ENCODE measurements around the gene GANAB. TPM values are rescaled to one million over a fixed set of nuclear protein-coding genes. Genes with fewer than 3 reads are reported as not detected.
"Not testable (repeated sequence)": the region's sequence is repeated elsewhere in the genome, so short reads cannot be mapped to it uniquely, and the experiment has no call there.

The GANAB gene
- polyA plus RNA-seq (ENCODE audit: insufficient read length in 10 of 10) = 100 to 1,000 TPM; 145 to 211 (median 165) TPM
- long read RNA-seq, donor 1, transcript GANAB-202 (24 exons, 3,608 nt) = major isoform, 5 of 21 reads
- long read RNA-seq, donor 1, partial matches to known transcripts = 14 of 21 reads
- long read RNA-seq, donor 1, other reads (novel, unspliced or antisense) = 0 of 21 reads
- long read RNA-seq, donor 2, partial matches to known transcripts = 0 of 7 reads
- long read RNA-seq, donor 2, other reads (novel, unspliced or antisense) = 0 of 7 reads
- long read RNA-seq, donor 3 = 0 reads
- long read RNA-seq, donor 4, partial matches to known transcripts = 10 of 12 reads
- long read RNA-seq, donor 4, other reads (novel, unspliced or antisense) = 0 of 12 reads
- long read RNA-seq, donor 5, transcript GANAB-202 (24 exons, 3,608 nt) = major isoform, 5 of 26 reads
- long read RNA-seq, donor 5, partial matches to known transcripts = 16 of 26 reads
- long read RNA-seq, donor 5, other reads (novel, unspliced or antisense) = 0 of 26 reads
- long read RNA-seq, donor 6, transcript GANAB-202 (24 exons, 3,608 nt) = major isoform, 5 of 20 reads
- long read RNA-seq, donor 6, partial matches to known transcripts = 10 of 20 reads
- long read RNA-seq, donor 6, other reads (novel, unspliced or antisense) = 0 of 20 reads
- long read RNA-seq, donor 7, partial matches to known transcripts = 12 of 13 reads
- long read RNA-seq, donor 7, other reads (novel, unspliced or antisense) = 0 of 13 reads
- long read RNA-seq, donor 8, partial matches to known transcripts = 10 of 15 reads
- long read RNA-seq, donor 8, other reads (novel, unspliced or antisense) = 0 of 15 reads
- long read RNA-seq, donor 9, partial matches to known transcripts = 0 of 1 reads
- long read RNA-seq, donor 9, other reads (novel, unspliced or antisense) = 0 of 1 reads

DNA sequence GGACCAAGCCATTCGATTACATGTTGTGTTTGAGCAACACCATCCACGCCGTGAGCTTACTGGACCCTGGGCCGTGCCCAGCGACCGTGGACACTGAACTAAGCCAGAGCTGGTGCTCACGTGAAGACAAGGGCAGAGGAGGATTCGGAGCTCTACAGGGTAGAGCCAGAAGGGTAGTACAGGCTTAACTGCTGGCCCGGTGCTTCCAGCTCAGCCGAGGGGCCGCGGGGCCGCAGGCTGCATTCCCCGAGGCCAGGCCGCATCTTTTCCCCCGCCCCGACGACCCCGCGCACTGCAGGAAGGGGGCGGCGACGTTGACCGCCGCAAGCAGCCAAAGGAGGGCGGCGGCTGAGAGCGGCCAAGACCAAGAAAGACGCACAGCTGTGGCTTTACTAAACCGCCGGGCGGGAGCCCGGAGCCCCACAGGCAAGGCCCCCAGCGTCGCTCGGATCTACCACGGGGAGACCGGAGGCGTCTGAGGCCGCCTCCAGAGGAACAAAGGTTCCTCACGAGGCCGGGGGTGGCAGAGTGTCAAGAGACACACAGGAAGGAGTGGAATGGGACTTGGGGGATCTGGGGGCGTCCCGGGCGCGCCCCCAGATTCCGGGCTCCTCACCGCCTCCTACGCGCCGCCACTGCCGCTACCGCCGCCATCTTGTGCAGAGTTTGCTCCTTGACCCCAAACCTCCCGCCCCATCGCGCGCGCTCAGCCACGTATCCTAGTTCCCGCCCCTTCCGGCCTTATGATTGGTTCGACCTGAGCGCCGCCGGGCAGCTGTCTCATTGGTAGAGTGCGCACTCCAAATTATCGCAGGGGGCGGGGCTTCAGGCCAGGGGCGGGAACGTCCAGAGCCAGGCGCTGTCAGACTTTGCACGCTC is at the start of gene GANAB:
Gene GANAB (minus strand): TSS at position 668 of the 879 bp plus-strand sequence. CDS start 14 bp downstream, at position 654.
- DNase-seq = peak; percentile 98 to 99 (median 99)

DNA sequence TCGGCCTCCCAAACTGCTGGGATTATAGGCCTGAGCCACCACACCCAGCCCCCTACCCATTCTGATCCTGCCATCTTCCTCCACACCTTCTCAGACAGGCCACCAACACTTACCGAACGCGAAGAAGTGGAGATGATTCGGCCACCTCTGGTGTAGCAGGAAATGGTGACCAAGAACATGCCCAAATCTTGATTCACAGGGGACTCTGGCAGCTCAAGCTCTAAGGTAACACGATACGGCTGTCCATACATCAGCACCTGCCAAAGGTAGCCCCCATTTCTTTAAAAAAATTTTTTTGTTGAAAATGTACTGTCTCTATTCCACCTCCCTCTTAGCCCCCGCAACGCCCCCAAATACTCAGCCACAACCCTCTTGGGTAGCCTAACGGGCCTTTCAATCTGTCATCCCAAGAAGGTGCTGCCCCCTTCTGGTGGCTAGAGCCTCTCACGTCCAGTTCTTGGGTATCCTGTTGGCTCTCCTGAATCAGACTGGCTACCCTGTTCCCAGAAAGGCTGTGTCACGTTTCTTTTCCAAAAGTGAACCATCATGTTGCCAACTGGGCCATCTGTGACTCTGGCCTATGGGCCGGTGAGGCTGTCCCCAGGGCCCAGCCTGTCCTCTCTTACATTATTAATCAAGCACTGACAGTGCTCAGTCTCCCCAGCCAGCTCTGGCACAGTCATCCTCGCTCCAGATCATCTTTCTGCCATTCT is 48.2 kb upstream of the GANAB start:
- peak; percentile 76 to 88 (median 84) for DNase-seq

- not testable (repeated sequence) for DNase-seq
Measured at GRCh38 chr11:62693624-62694023, 47.2 kb upstream of the GANAB start.

DNA sequence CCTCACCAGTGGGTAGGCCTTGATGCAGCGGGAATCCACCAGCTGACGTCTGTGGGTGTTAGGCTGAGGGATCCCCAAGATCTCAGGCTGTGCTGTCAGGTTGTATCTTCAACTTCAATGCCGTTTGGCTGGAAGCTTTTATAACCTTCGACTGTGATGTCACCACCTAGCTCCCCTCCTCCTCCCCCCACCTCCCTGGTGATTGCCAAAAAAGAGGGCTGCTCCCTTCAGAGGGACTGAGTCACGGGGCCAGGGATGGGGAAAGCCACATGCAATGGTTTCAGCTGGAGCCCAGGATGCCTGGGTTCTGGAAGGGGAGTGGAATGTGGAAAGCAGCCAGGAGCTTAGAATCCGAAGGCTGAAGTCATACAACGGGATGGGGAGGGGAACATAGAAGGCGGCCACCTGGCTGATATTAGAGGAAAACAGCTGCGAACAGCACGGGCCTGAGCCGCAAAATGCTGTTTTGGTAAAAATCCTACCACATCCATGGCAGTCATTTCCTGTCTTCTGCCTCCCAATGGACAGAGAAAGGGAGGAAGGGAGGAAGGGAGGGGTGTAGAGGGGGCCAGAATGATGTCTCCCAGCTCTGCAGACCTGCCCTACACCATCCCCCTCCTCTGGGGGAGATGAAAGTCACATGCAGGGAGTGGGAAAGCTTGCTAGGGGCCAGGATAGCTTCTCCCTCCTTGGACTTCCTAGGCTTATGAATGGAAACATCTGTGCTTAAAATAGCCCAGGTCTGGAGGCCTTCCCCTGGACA is 43.2 kb upstream of the GANAB start, which contains the start of gene LRRN4CL:
Gene LRRN4CL (minus strand): TSS at position 110 of the 763 bp plus-strand sequence. CDS start 1,022 bp downstream, outside the sequence.
- peak; percentile 91 to 96 (median 92) for DNase-seq

DNA sequence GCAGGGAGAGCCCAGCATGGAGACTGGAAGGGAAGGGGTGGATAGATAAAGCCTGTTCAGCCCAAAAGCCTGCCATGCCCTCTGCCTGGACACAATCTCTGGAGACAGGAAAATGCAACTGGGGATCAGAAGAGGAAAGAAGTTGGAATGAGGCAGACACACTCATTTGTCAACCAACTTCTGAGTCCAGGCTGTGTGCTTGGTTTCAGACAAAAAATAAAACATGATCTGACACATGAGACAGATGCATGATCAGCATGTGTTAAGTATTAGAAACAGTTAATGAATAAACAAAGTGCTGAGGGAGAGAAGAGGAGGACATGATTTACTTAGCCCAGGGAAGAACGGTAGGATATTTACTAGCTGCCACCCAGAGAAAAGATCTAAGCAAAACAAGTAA is 42.1 kb upstream of the GANAB start:
- peak in 1 of 3 donors; percentile 60 for DNase-seq

- DNase-seq = peak in 1 of 3 donors; percentile 67
Measured at GRCh38 chr11:62687508-62688396, 41.3 kb upstream of the GANAB start.

DNA sequence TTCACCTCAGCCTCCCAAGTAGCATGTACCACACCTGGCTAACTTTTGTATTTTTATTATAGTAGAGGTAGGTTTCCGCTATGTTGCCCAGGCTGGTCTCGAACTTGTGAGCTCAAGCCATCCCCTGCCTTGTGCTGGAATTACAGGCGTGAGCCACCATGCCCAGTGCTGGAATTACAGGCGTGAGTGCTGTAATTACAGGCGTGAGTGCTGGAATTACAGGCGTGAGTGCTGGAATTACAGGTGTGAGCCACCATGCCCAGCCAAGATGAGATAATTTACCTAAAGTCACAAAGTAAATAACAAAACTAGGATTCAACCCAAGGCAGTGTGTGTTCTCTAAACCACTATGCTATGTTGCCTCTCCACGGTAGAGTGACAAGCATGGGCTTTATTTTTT is 36.1 kb upstream of the GANAB start:
- no peak for DNase-seq

GRCh38 chr11:62680825-62681240 is 34.4 kb upstream of the GANAB start:
- DNase-seq = peak in 2 of 3 donors; percentile 61 to 80

GRCh38 chr11:62678770-62679696 is 32.6 kb upstream of the GANAB start, which contains the start of gene UBXN1:
UBXN1 (minus strand) TSS chr11:62679073; CDS start chr11:62678923, 150 bp downstream.
- DNase-seq = peak; percentile 88 to 97 (median 94)

- DNase-seq = no peak
Measured at GRCh38 chr11:62678433-62678769, 32.0 kb upstream of the GANAB start.

DNA sequence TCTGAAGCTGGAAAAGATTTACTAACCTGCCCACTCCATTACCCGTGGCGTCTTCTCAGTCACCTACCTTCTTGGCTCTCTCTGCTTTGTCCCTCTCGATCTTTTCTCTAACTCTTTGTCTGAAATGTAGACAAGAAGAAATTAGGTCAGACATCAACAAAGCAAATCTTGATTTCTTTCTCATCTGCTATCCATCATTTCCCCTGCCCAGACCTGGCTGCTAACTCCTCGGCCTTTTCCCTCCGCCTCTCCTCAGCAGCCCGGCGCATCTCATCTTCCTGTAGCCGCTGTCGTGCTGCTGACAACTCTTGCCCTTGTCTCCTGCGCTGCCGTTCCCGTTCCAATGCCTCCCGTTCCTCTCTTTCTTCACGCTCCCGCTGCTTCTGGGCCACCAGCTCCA is 31.3 kb upstream of the GANAB start:
- DNase-seq = no peak

DNA sequence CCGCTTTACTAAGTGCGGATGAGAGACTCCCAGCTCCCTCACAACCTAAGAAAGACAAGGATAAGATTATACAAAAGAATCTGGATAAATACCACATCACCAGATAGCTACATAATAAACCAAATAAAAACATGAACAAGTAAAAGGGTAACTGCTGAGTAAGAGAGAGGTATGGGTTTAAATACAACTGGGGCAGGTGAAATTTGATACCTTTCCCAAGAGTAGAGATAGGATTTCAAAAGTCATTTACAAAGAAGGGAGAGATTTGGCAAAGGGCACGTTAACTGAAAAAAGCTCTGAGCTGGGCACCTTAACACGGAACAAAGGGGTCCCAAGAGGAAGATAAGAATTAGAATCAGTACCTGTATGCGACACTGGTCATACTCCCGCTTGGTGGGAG is 30.7 kb upstream of the GANAB start:
- no peak for DNase-seq

DNA sequence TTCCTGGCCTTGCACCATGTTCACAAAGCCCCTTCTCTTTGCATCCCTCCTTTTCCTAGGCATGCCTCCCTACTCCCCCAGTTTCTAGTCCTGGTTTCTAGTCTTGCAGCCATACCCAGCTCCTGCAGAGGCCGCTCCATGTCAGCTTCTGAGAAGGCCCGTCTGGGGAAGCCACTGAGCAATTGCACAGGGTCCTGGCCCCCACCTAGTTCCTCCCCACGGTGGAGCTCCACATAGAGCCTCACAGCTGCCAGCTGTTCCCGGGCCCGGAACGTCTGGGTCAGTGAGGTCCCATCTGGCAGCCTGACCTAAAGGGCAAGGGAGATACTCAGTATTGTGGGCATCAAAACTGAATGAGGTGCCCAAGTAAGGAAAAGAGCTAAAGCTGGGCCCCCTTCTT is 30.3 kb upstream of the GANAB start:
- no peak for DNase-seq

DNA sequence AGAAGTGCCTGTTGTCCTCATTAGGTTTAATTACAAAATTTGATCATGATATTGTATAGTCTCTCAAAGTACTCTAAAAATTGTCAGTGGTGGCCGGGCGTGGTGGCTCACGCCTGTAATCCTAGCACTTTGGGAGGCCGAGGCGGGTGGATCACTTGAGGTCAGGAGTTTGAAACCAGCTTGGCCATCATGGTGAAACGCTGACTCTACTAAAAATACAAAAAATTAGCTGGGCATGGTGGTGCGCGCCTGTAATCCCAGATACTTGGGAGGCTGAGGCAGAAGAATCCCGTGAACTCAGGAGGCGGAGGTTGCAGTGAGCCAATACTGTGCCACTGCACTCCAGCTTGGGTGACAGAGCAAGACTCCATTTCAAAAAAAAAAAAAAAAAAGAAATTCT is 29.0 kb upstream of the GANAB start:
- DNase-seq = not testable (repeated sequence)

DNA sequence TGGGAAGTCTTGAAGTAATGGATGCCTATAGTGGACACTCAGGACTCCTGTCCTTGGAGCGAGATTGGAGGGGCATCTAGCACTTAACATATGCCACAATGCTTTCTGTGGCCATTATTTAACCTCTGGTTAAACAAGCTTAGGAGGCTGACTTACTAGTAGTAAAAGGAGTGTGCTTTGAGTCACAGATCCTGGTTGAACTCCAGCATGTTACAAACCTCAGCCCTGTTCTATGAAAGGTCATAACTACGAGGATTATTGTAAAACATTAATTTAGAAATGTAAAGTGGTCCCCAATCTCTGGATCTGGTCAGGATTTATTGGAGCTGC is 26.7 kb upstream of the GANAB start:
- DNase-seq = no peak

DNA sequence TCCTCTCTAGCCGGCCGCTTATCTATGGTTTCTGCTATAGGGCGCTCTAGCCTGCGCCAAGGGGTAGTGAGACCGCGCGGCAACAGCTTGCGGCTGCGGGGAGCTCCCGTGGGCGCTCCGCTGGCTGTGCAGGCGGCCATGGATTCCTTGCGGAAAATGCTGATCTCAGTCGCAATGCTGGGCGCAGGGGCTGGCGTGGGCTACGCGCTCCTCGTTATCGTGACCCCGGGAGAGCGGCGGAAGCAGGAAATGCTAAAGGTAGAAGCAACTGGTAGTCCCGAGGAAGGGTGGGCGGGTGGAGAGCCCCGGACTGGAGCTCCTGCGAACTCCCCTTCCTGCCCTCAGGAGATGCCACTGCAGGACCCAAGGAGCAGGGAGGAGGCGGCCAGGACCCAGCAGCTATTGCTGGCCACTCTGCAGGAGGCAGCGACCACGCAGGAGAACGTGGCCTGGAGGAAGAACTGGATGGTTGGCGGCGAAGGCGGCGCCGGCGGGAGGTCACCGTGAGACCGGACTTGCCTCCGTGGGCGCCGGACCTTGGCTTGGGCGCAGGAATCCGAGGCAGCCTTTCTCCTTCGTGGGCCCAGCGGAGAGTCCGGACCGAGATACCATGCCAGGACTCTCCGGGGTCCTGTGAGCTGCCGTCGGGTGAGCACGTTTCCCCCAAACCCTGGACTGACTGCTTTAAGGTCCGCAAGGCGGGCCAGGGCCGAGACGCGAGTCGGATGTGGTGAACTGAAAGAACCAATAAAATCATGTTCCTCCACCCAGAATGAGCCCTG is 25.4 kb upstream of the GANAB start, which contains the start of the genes LBHD1 and UQCC3:
Gene LBHD1 (minus strand): TSS at position 660 of the 782 bp plus-strand sequence. CDS start 2,236 bp downstream, outside the sequence.
Gene UQCC3 (plus strand): TSS at position 66 of the 782 bp plus-strand sequence. CDS start 73 bp downstream, at position 139.
- DNase-seq = peak; percentile 83 to 96 (median 86)

DNA sequence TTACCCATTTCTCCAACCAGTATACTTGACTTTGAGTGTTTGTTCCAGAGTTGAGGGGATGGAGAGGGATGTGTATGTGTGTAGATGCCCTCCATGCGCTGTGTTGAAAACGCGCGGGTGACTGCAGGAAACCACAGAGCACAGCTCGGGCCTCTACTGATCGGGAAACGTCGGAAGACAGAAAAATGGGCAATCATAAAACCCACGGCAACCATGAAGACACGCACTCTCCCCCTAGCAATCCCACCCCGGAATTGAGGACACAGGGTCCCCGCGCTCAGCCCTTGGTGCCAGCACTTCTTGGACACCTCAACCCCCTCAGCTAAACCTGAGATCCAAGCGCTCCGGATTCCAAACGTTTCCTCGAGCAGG is 24.8 kb upstream of the GANAB start:
- DNase-seq = no peak

Data from muscle of back (tissue), 13 donors.